Left colon (tissue), 2 donors: ENCODE results near the gene OXCT2. TPM values are rescaled to one million over a fixed set of nuclear protein-coding genes. Genes with fewer than 3 reads are reported as not detected.

Source experiments
- ATAC-seq: fragments of 200-7000 bp; cut with Tn5 transposase; one replicate; pipeline ENCODE4 v1.9.1; 2020; ENCODE audit warnings: mild to moderate bottlenecking, moderate library complexity
- DNase-seq, 2 donors: peaks; one replicate each; pipeline ENCODE4 v3.0.0-alpha.2; 2020
- intact Hi-C, 2 donors: fragments of 100-400 bp; cut with DNase I in 1 of 2; cut with micrococcal nuclease in 1 of 2; formaldehyde crosslinking; loops; one replicate each; pipeline versions ENCODE4 v1.11.2 to v1.14.0; 2022; cut with DNase I, micrococcal nuclease
- total RNA-seq, 2 donors: library from RNA; stranded (reverse); fragmentation: NEBNext Ultra II Directional; extraction: Animal tissue kit (Norgen Biotek cat#: 25700); gene quantifications; one replicate each; pipeline ENCODE4 v1.2.1, GENCODE V29; 2021
- donor health status: DM: no; HTN: no; CAD: no.
- donor health status: DM: yes; HTN: yes; CAD: no.

OXCT2 gene
- total RNA-seq, 2 donors from 2014 or later: 1.4 to 3.0 TPM

- DNase-seq: no peak
- no peak for ATAC-seq
- intact Hi-C loops: no loop called here
Observed at GRCh38 chr1:39753132-39754025, 17.8 kb downstream of the OXCT2 start.

- no peak for ATAC-seq
- DNase-seq: no peak
- intact Hi-C loops: no loop called here
Observed at GRCh38 chr1:39752703-39753102, 18.4 kb downstream of the OXCT2 start.

- ATAC-seq: no peak
- no peak for DNase-seq
- intact Hi-C loops: no loop called here
Observed at GRCh38 chr1:39751595-39751994, 19.6 kb downstream of the OXCT2 start.

- intact Hi-C loops: no loop called here
- DNase-seq (no peak), ATAC-seq (no peak)
Observed at GRCh38 chr1:39745016-39745670, 26.0 kb downstream of the OXCT2 start.

- ATAC-seq (peak; percentile 100), DNase-seq (peak; percentile 93 to 99)
- intact Hi-C loops: no loop called here
Observed at GRCh38 chr1:39738622-39739366, 32.4 kb downstream of the OXCT2 start, which contains the start of gene PPIE. TSS of gene PPIE (plus strand) at chr1:39738882. CDS start at chr1:39738901, 19 bp downstream.

- ATAC-seq (no peak), DNase-seq (no peak)
- intact Hi-C loops: no loop called here
Observed at GRCh38 chr1:39737546-39738169, 33.5 kb downstream of the OXCT2 start.

GRCh38 chr1:39735731-39736130 is 35.4 kb downstream of the OXCT2 start:
- DNase-seq: no peak
- intact Hi-C loops: no loop called here
- ATAC-seq: no peak

GRCh38 chr1:39733161-39733560 is 38.0 kb downstream of the OXCT2 start:
- intact Hi-C loops: no loop called here
- DNase-seq (no peak), ATAC-seq (no peak)

GRCh38 chr1:39732730-39733129 is 38.4 kb downstream of the OXCT2 start:
- intact Hi-C loops: no loop called here
- ATAC-seq (no peak), DNase-seq (no peak)

- intact Hi-C loops: no loop called here
- DNase-seq: no peak
- no peak for ATAC-seq
Observed at GRCh38 chr1:39729842-39730241, 41.3 kb downstream of the OXCT2 start.

- ATAC-seq: no peak
- intact Hi-C loops: no loop called here
- DNase-seq: no peak
Observed at GRCh38 chr1:39729030-39729429, 42.1 kb downstream of the OXCT2 start.

- DNase-seq (no peak), ATAC-seq (no peak)
- intact Hi-C loops: no loop called here
Observed at GRCh38 chr1:39727932-39728317, 43.2 kb downstream of the OXCT2 start.

- intact Hi-C loops: no loop called here
- DNase-seq (no peak), ATAC-seq (no peak)
Observed at GRCh38 chr1:39727221-39727931, 43.8 kb downstream of the OXCT2 start.

GRCh38 chr1:39726600-39726999 is 44.5 kb downstream of the OXCT2 start:
- DNase-seq (no peak), ATAC-seq (no peak)
- intact Hi-C loops: no loop called here

GRCh38 chr1:39722495-39722894 is 48.7 kb downstream of the OXCT2 start:
- intact Hi-C loops: no loop called here
- DNase-seq: no peak
- no peak for ATAC-seq

- intact Hi-C loops: no loop called here
- no peak for ATAC-seq
- DNase-seq: no peak
Observed at GRCh38 chr1:39721664-39722063, 49.5 kb downstream of the OXCT2 start.

GRCh38 chr1:39720094-39720999 is 50.8 kb downstream of the OXCT2 start:
- peak; percentile 72 for ATAC-seq

More at GRCh38 chr1:39720094-39720999, 50.8 kb downstream of the OXCT2 start:
- no peak for DNase-seq
- intact Hi-C loops: no loop called here
